Fibroblast of lung (primary cell): Measurements from ENCODE around the gene TTC38. TPM values are rescaled to one million over a fixed set of nuclear protein-coding genes. Genes with fewer than 3 reads are reported as not detected.

Experiments
- DNase-seq, 2 donors: peaks; one replicate each; pipeline versions ENCODE4 v3.0.0 to v3.0.0-alpha.2; 2010; ENCODE audit warnings: low read depth in 2 of 2
- H2AFZ ChIP-seq: 2 replicates; pipeline ENCODE4 v1.5.1; 2012; ENCODE audit warnings: low read length, control low read depth, inconsistent platforms
- H3K27ac ChIP-seq: 2 replicates; pipeline ENCODE4 v1.5.1; 2011; ENCODE audit warnings: low read length, control low read depth; ENCODE audit not compliant: insufficient read depth
- H3K27me3 ChIP-seq: 2 replicates; pipeline ENCODE4 v1.5.1; 2011; ENCODE audit warnings: mild to moderate bottlenecking, low read length; ENCODE audit not compliant: control insufficient read depth, insufficient read depth
- H3K36me3 ChIP-seq: 2 replicates; pipeline ENCODE4 v1.5.1; 2011; ENCODE audit warnings: low read length; ENCODE audit not compliant: control insufficient read depth, insufficient read depth
- H3K4me1 ChIP-seq: 2 replicates; pipeline ENCODE4 v1.5.1; 2011; ENCODE audit warnings: low read length; ENCODE audit not compliant: control insufficient read depth, insufficient read depth; ENCODE audit errors: extremely low read depth
- H3K4me2 ChIP-seq: 2 replicates; pipeline ENCODE4 v1.5.1; 2011; ENCODE audit warnings: low read length, control low read depth; ENCODE audit not compliant: insufficient read depth; ENCODE audit errors: extremely low read depth
- H3K4me3 ChIP-seq, 4 experiments: fragments of 200-600 bp in 1 of 4; sonication (generic) in 1 of 4; replicated peaks in 1 of 4; 2 replicates each; pipeline ENCODE4 v1.5.1; 2011 to 2016; ENCODE audit warnings: low read length in 4 of 4, low read depth in 3 of 4, mild to moderate bottlenecking in 3 of 4, control low read depth in 2 of 4, inconsistent platforms in 1 of 4, mixed read lengths in 1 of 4; ENCODE audit not compliant: insufficient read depth in 1 of 4; ENCODE audit errors: control extremely low read depth in 1 of 4
- H3K79me2 ChIP-seq: 2 replicates; pipeline ENCODE4 v1.5.1; 2012; ENCODE audit warnings: mild to moderate bottlenecking, low read length, inconsistent platforms; ENCODE audit not compliant: control insufficient read depth, insufficient read depth
- H3K9ac ChIP-seq: 2 replicates; pipeline ENCODE4 v1.5.1; 2011; ENCODE audit warnings: mild to moderate bottlenecking, low read length, control low read depth; ENCODE audit not compliant: insufficient read depth
- H3K9me3 ChIP-seq: 2 replicates; pipeline ENCODE4 v1.5.1; 2012; ENCODE audit warnings: low read depth, low read length; ENCODE audit not compliant: control insufficient read depth, insufficient read depth
- H4K20me1 ChIP-seq: 2 replicates; pipeline ENCODE4 v1.5.1; 2011; ENCODE audit warnings: low read length; ENCODE audit not compliant: control insufficient read depth, insufficient read depth; ENCODE audit errors: extremely low read depth
- CTCF ChIP-seq, 2 donors: IDR thresholded peaks in 1 of 2; conservative IDR thresholded peaks in 1 of 2; 1 replicate in 1 of 2; 2 replicates in 1 of 2; pipeline ENCODE4 v1.5.1; 2011 to 2012; ENCODE audit warnings: low read length in 2 of 2, control low read depth in 1 of 2, inconsistent platforms in 1 of 2, low read depth in 1 of 2, mild to moderate bottlenecking in 1 of 2
- EZH2 ChIP-seq: IDR thresholded peaks from 2 replicates; pipeline ENCODE4 v1.5.1; 2012; ENCODE audit warnings: low read length, control low read depth, mild to moderate bottlenecking; ENCODE audit errors: missing control alignments
- polyA plus RNA-seq, 2 donors: library from polyadenylated mRNA; depleted of rRNA in 1 of 2; stranded (reverse) in 1 of 2; unstranded in 1 of 2; fragments of >200 nt; gene quantifications; 2 replicates each; pipeline ENCODE4 v1.2.1, GENCODE V29; 2011 to 2012; ENCODE audit warnings: missing spikeins in 1 of 2
- total RNA-seq: library from RNA; depleted of rRNA; stranded (reverse); fragments of >200 nt; gene quantifications from 2 replicates; pipeline ENCODE4 v1.2.1, GENCODE V29; 2014

TTC38 gene
- total and polyA plus RNA-seq, 2 donors (not counting 1 experiment from before 2014, with no cell fraction given): 17.6 to 27.6 TPM

- no peaks in the 10 kb centered on the region for H4K20me1 ChIP-seq
- no peak for DNase-seq
- no peak overlapping the region for H3K27ac ChIP-seq
- no peaks in the 10 kb centered on the region for H3K79me2 ChIP-seq
- H3K4me1 ChIP-seq: no peaks in the 10 kb centered on the region
- H3K9ac ChIP-seq: no peak overlapping the region
- peaks cover 2% of the 10 kb centered on the region for H3K36me3 ChIP-seq
- no peak overlapping the region for H2AFZ ChIP-seq
- no peaks in the 10 kb centered on the region for H3K9me3 ChIP-seq
- H3K27me3 ChIP-seq: no peaks in the 10 kb centered on the region
- H3K4me3 ChIP-seq: no peak overlapping the region
- no peak overlapping the region for H3K4me2 ChIP-seq
- no peak for TF ChIP-seq CTCF (conservative IDR thresholded peaks at IDR 0.05 in 1 of 2, IDR thresholded peaks at IDR 0.05 in 1 of 2; ENCODE audit: low read depth in 1 of 2, low read length in 2 of 2)
- no peak for TF ChIP-seq EZH2
Observed at GRCh38 chr22:46246178-46246577, 21.6 kb upstream of the TTC38 start.

GRCh38 chr22:46247443-46247975 lies 20.3 kb upstream of the TTC38 start:
- no peak for TF ChIP-seq CTCF (conservative IDR thresholded peaks at IDR 0.05 in 1 of 2, IDR thresholded peaks at IDR 0.05 in 1 of 2; ENCODE audit: low read depth in 1 of 2, low read length in 2 of 2)
- TF ChIP-seq EZH2: no peak
- H3K36me3 ChIP-seq: peaks cover 2% of the 10 kb centered on the region
- H2AFZ ChIP-seq: no peak overlapping the region
- no peaks in the 10 kb centered on the region for H3K27me3 ChIP-seq
- DNase-seq: no peak
- no peak overlapping the region for H3K27ac ChIP-seq
- H3K9ac ChIP-seq: no peak overlapping the region
- no peak overlapping the region for H3K4me3 ChIP-seq
- H3K9me3 ChIP-seq: no peaks in the 10 kb centered on the region
- H3K4me1 ChIP-seq: no peaks in the 10 kb centered on the region
- H3K4me2 ChIP-seq: no peak overlapping the region
- H3K79me2 ChIP-seq: no peaks in the 10 kb centered on the region
- H4K20me1 ChIP-seq: no peaks in the 10 kb centered on the region

DNA sequence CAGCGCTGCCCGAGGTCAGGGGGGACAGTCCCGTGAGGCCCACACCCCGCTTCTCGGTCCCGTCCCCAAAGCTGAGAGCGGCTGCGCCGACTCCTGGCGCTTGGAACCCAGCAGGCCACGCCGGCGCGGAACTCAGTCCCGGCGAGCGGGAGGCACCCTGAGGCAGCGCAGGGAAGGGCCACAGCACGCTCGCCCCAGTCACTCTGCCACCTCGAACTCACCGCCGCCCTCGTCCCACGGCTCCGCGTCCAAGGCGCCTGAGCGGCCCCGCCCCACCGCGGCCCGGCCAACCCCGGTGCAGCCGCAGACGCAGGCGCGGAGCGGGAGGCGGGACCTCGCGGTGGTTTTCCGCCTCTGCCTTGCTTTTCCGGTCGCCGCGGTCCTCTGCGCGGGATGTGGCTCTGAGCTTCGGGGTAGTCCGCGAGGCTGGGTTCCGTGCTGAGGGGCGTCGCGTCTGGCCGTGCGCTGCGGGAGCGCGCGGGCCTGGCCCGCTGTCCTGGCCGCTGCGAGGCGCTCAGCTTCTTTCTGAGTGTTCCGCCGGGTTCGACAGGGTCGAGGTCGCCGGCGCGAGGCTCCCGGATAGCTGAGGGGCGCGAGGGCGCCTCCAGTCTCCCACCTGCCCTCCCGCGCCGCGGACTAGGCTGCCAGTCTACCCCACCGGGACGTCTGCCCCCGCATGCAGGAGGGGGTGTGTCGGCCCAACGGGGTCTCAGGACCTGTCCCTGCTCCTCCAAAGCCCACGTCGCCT lies 17.6 kb upstream of the TTC38 start, which contains the start of gene CDPF1:
Gene CDPF1 (minus strand): TSS at position 259 of the 748 bp plus-strand sequence. CDS start 2,009 bp downstream, outside the sequence.
- no peaks in the 10 kb centered on the region for H3K79me2 ChIP-seq
- no peaks in the 10 kb centered on the region for H3K36me3 ChIP-seq
- H3K27me3 ChIP-seq: no peaks in the 10 kb centered on the region
- H3K27ac ChIP-seq: peak within 1 kb of the TSS; percentile 74
- peak within 1 kb of the TSS; percentile 77 for H3K9ac ChIP-seq
- H3K9me3 ChIP-seq: no peaks in the 10 kb centered on the region
- H3K4me2 ChIP-seq: peak within 1 kb of the TSS; percentile 82
- peak within 1 kb of the TSS; percentile 85 for H2AFZ ChIP-seq
- no peaks in the 10 kb centered on the region for H4K20me1 ChIP-seq
- no peak for TF ChIP-seq CTCF (conservative IDR thresholded peaks at IDR 0.05 in 1 of 2, IDR thresholded peaks at IDR 0.05 in 1 of 2; ENCODE audit: low read depth in 1 of 2, low read length in 2 of 2)
- no peak for TF ChIP-seq EZH2
- no peaks in the 10 kb centered on the region for H3K4me1 ChIP-seq
- DNase-seq: peak; percentile 75 to 83
- H3K4me3 ChIP-seq: peak within 1 kb of the TSS; percentile 63 to 94 (median 86)
